SK-N-SH treated with all-trans-retinoic acid at 6 μM for 48 hours (cell line): ENCODE results near the gene TMEM41A.

Experiments
- ARNTL ChIP-seq: fragments of 450-650 bp; formaldehyde crosslinking; IDR thresholded peaks from 2 replicates; pipeline ENCODE4 v1.5.0; 2020; ENCODE audit warnings: low read depth, mild to moderate bottlenecking, moderate library complexity, borderline replicate concordance
- ISL1 ChIP-seq: fragments of 250-450 bp; sonication (Bioruptor Pico); IDR thresholded peaks from 2 replicates; pipeline ENCODE4 v2.1.2; 2022; ENCODE audit warnings: mild to moderate bottlenecking, moderate library complexity
- OSR1 ChIP-seq: fragments of 250-450 bp; sonication (Bioruptor Pico); IDR thresholded peaks from 2 replicates; pipeline ENCODE4 v1.8.0; 2022; ENCODE audit warnings: moderate library complexity, mild to moderate bottlenecking, inconsistent platforms
- PATZ1 ChIP-seq: fragments of 250-450 bp; sonication (Bioruptor Pico); IDR thresholded peaks from 2 replicates; pipeline ENCODE4 v1.8.0; 2020; ENCODE audit warnings: mild to moderate bottlenecking, moderate library complexity, borderline replicate concordance
- RARB ChIP-seq: fragments of 250-450 bp; sonication (Bioruptor Pico); IDR thresholded peaks from 2 replicates; pipeline ENCODE4 v1.8.0; 2021; ENCODE audit warnings: mild to moderate bottlenecking, moderate library complexity

GRCh38 chr3:185502987-185503386 is 4.2 kb upstream of the TMEM41A start:
- TF ChIP-seq ARNTL = no peak
- TF ChIP-seq RARB (CRISPR knock-in tag) = no peak
- no peak for TF ChIP-seq ISL1
- TF ChIP-seq OSR1 (CRISPR knock-in tag) = no peak
- no peak for TF ChIP-seq PATZ1 (CRISPR knock-in tag)
